Chondrocyte (in vitro differentiated cells): ENCODE results near the gene CAVIN1. TPM values are rescaled to one million over a fixed set of nuclear protein-coding genes. Genes with fewer than 3 reads are reported as not detected.
A peak's percentile ranks its signal among the peaks of the same experiment; 100 is the strongest.
"Not testable (repeated sequence)": the region's sequence is repeated elsewhere in the genome, so short reads cannot be mapped to it uniquely, and the experiment has no call there.

Source experiments
- DNase-seq: peaks from one replicate; pipeline ENCODE4 v3.0.0; 2021; ENCODE audit warnings: mixed read lengths, low spot score
- H3K27ac Mint-ChIP-seq: one replicate; pipeline ENCODE4 v1.8.0; 2021; ENCODE audit warnings: mild to moderate bottlenecking, moderate library complexity, mixed read lengths; ENCODE audit not compliant: unreplicated experiment
- H3K27me3 Mint-ChIP-seq: 2 replicates; pipeline ENCODE4 v1.8.0; 2021; ENCODE audit warnings: low read depth, mixed read lengths
- H3K36me3 Mint-ChIP-seq: 2 replicates; pipeline ENCODE4 v1.8.0; 2021; ENCODE audit warnings: low read depth, mixed read lengths
- H3K4me1 Mint-ChIP-seq: 2 replicates; pipeline ENCODE4 v1.8.0; 2021; ENCODE audit warnings: low read depth, mild to moderate bottlenecking, mixed read lengths
- H3K4me3 Mint-ChIP-seq: one replicate; pipeline ENCODE4 v1.8.0; 2021; ENCODE audit warnings: mild to moderate bottlenecking, moderate library complexity, mixed read lengths; ENCODE audit not compliant: unreplicated experiment
- H3K9me3 Mint-ChIP-seq: 2 replicates; pipeline ENCODE4 v1.8.0; 2021; ENCODE audit warnings: low read depth, mixed read lengths
- total RNA-seq: library from RNA; stranded (reverse); gene quantifications from 3 replicates; pipeline ENCODE4 v1.2.1, GENCODE V29; 2021
- TF ChIP-seq, protein P1 (sequence below): fragments of 200-600 bp; sonication (generic); IDR thresholded peaks from 2 replicates; pipeline ENCODE4 v1.5.0; 2021; ENCODE audit warnings: antibody characterized with exemption, mild to moderate bottlenecking, moderate library complexity

Gene CAVIN1
- total RNA-seq, 1 donor from 2014 or later = 877 TPM

DNA sequence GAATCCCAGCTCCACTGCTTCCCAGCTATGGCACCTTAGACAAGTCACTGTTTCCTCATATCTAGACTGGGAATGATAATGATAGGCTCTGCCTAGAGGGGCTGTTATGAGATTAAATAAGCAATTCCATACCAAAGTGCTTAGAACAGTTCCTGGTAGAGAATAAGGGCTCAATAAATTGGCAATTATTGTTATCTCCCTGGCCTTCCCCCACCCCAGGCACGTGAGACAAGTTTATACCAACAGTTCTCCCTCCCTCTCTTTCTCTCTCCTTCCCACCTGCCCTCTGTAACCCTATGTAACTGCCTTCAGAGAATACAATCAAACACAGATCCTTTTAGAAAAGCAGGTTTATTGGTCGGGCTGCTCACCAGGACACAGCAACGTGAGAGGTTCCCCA, 20.9 kb downstream of the CAVIN1 start:
- Mint-ChIP-seq H3K27ac (peak overlapping the region; percentile 69), H3K4me3 (peak overlapping the region; percentile 10), H3K9me3 (no peaks in the 10 kb centered on the region), H3K4me1 (peaks cover 62% of the 10 kb centered on the region), H3K27me3 (no peaks in the 10 kb centered on the region), H3K36me3 (peaks cover 17% of the 10 kb centered on the region)
- no peak for DNase-seq
- TF ChIP-seq, protein P1, sequence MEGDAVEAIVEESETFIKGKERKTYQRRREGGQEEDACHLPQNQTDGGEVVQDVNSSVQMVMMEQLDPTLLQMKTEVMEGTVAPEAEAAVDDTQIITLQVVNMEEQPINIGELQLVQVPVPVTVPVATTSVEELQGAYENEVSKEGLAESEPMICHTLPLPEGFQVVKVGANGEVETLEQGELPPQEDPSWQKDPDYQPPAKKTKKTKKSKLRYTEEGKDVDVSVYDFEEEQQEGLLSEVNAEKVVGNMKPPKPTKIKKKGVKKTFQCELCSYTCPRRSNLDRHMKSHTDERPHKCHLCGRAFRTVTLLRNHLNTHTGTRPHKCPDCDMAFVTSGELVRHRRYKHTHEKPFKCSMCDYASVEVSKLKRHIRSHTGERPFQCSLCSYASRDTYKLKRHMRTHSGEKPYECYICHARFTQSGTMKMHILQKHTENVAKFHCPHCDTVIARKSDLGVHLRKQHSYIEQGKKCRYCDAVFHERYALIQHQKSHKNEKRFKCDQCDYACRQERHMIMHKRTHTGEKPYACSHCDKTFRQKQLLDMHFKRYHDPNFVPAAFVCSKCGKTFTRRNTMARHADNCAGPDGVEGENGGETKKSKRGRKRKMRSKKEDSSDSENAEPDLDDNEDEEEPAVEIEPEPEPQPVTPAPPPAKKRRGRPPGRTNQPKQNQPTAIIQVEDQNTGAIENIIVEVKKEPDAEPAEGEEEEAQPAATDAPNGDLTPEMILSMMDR = no peak

DNA sequence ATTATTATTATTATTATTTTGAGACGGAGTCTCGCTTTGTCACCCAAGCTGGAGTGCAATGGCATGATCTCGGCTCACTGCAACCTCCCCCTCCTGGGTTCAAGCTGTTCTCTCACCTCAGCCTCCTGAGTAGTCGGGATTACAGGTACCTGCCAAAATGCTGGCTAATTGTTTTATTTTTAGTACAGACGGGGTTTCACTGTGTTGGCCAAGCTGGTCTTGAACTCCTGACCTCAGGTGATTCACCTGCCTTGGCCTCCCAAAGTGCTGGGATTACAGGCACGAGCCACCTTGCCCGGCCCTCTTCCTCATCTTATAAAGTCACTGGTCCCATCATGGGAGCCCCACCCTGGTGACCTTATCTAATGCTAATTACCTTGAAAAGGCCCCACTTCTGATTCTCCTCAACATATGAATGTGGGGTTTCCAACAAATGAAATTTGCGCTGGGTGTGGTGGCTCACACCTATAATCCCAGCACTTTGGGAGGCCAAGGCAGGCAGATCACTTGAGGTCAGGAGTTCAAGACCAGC, 22.1 kb downstream of the CAVIN1 start:
- not testable (repeated sequence) for H3K9me3 Mint-ChIP-seq

DNA sequence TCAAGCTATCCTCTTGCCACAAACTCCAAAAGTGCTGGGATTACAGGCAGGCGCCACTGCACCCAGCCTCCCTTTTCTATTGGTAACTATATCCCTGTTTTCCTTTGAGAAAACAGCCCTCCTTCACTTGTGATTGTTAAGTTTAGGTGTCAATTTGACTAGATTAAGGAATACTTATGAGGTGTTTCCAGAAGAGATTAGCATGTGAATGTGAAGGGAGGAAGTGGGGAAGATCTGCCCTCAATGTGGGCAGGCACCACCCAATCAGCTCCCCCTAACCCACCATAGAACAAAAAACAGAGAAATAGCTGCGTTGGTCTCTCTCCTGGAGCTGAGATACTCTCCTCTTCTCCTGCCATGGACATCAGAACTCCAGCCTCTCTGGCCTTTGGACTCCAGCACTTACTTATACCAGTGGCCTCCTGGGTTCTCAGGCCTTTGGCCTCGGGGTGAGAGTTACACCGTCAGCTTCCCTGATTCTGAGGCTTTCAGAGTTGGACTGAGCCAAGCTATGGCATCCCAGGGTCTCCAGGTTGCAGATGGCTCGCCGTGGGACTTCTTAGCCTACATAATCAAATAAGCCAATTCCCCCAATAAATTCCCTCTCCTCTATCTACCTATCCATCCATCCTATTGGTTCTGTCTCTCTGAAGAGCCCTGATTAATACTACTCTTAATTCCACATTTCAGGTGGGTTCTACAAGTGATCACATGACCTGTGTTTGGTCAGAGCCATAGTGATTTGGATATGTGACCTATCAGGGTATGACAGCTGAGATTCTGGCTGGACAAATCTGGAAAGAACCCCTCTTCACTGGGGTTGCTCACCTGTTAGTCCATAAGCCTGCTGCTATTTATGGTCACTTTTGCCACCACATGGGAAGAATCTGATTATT, 22.9 kb downstream of the CAVIN1 start:
- Mint-ChIP-seq H3K27me3 (no peaks in the 10 kb centered on the region), H3K27ac (peak overlapping the region; percentile 61), H3K36me3 (peaks cover 13% of the 10 kb centered on the region), H3K4me3 (no peak overlapping the region), H3K4me1 (peaks cover 48% of the 10 kb centered on the region), H3K9me3 (no peaks in the 10 kb centered on the region)
- TF ChIP-seq, protein P1 = no peak
- peak; percentile 13 for DNase-seq

More for the DNA sequence above, 22.1 kb downstream of the CAVIN1 start:
- Mint-ChIP-seq H3K36me3 (peaks cover 15% of the 10 kb centered on the region), H3K4me1 (peaks cover 50% of the 10 kb centered on the region), H3K27ac (peak overlapping the region; percentile 66)
- H3K4me3 Mint-ChIP-seq, DNase-seq, H3K27me3 Mint-ChIP-seq: not testable (repeated sequence)

GRCh38 chr17:42399121-42399520, 23.9 kb downstream of the CAVIN1 start:
- Mint-ChIP-seq H3K4me1 (peaks cover 48% of the 10 kb centered on the region), H3K27me3 (no peaks in the 10 kb centered on the region), H3K27ac (peak overlapping the region; percentile 42), H3K9me3 (no peaks in the 10 kb centered on the region), H3K36me3 (peaks cover 10% of the 10 kb centered on the region), H3K4me3 (no peak overlapping the region)
- DNase-seq = peak; percentile 11
- TF ChIP-seq, protein P1 = no peak

GRCh38 chr17:42395601-42396000, 27.5 kb downstream of the CAVIN1 start:
- H3K4me1 Mint-ChIP-seq = peaks cover 23% of the 10 kb centered on the region
- H3K27me3 Mint-ChIP-seq, H3K36me3 Mint-ChIP-seq, H3K4me3 Mint-ChIP-seq, H3K27ac Mint-ChIP-seq, H3K9me3 Mint-ChIP-seq: not testable (repeated sequence)
- DNase-seq = peak; percentile 20

DNA sequence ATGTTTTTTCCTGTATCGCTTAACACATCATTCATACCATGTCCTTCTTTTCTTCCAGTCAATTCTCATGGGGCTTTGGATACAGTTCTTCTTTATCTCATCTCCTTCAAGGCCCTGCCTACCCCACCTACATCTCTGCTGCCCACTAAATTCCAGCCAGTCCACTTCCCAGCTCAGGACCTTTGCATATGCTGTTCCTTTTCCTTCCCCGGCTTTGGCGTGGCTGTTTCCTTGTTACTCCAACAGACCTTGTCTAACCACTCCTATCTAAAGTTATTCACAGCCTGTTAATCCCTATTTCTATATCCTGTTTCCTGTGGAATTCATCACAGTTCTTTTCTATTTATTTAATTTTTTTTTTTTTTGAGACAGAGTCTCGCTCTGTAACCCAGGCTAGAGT, 28.2 kb downstream of the CAVIN1 start:
- Mint-ChIP-seq H3K27ac (no peak overlapping the region), H3K36me3 (peaks cover 3% of the 10 kb centered on the region), H3K27me3 (no peaks in the 10 kb centered on the region), H3K4me3 (no peak overlapping the region), H3K9me3 (no peaks in the 10 kb centered on the region), H3K4me1 (peaks cover 15% of the 10 kb centered on the region)
- TF ChIP-seq, protein P1 = no peak
- DNase-seq = peak; percentile 35
